SU-DHL-6 (cell line): Measurements from ENCODE around the gene EVPL.
"Not testable (repeated sequence)": the region's sequence is repeated elsewhere in the genome, so short reads cannot be mapped to it uniquely, and the experiment has no call there.

ENCODE experiments used
- EZH2phosphoT487 ChIP-seq: fragments of 200-600 bp; sonication (generic), shearing (Covaris generic); conservative IDR thresholded peaks from 2 replicates; pipeline ENCODE4 v1.6.1; 2018; ENCODE audit warnings: mild to moderate bottlenecking, antibody characterized with exemption, low read length, moderate library complexity, mixed read lengths
- TF ChIP-seq, protein P1 (sequence below): fragments of 200-600 bp; sonication (generic); IDR thresholded peaks from one replicate; pipeline ENCODE4 v1.5.1; 2017; ENCODE audit warnings: antibody characterized with exemption, mild to moderate bottlenecking, low read length, moderate library complexity; ENCODE audit not compliant: insufficient read depth, poor library complexity, severe bottlenecking

DNA sequence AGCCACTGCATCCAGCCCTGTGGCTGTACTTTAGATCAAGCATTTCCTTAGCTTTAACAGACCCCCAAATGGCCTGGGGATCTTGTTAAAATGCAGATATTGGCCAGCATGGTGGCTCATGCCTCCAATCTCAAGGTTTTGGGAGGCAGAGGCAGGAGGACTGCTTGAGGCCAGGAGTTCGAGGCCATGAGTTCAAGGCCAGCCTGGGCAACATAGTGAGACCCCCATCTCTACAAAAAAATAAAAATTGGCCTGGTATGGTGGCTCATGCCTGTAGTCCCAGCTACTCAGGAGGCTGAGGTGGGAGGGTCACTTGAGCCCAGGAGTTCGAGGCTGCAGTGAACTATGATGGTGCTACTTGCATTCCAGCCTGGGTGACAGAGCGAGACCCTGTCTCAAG lies 15.8 kb upstream of the EVPL start:
- TF ChIP-seq, protein P1, sequence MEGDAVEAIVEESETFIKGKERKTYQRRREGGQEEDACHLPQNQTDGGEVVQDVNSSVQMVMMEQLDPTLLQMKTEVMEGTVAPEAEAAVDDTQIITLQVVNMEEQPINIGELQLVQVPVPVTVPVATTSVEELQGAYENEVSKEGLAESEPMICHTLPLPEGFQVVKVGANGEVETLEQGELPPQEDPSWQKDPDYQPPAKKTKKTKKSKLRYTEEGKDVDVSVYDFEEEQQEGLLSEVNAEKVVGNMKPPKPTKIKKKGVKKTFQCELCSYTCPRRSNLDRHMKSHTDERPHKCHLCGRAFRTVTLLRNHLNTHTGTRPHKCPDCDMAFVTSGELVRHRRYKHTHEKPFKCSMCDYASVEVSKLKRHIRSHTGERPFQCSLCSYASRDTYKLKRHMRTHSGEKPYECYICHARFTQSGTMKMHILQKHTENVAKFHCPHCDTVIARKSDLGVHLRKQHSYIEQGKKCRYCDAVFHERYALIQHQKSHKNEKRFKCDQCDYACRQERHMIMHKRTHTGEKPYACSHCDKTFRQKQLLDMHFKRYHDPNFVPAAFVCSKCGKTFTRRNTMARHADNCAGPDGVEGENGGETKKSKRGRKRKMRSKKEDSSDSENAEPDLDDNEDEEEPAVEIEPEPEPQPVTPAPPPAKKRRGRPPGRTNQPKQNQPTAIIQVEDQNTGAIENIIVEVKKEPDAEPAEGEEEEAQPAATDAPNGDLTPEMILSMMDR = not testable (repeated sequence)
- TF ChIP-seq EZH2phosphoT487 = not testable (repeated sequence)
